ENCODE results near the gene C17orf58. TPM values are rescaled to one million over a fixed set of nuclear protein-coding genes. Genes with fewer than 3 reads are reported as not detected.
"Not testable (repeated sequence)": the region's sequence is repeated elsewhere in the genome, so short reads cannot be mapped to it uniquely, and the experiment has no call there.

Gene C17orf58
- total and polyA plus RNA-seq, 2 of the 4 experiments (the other 2 are of a cell fraction), result 7.2 to 10.2 TPM

DNA sequence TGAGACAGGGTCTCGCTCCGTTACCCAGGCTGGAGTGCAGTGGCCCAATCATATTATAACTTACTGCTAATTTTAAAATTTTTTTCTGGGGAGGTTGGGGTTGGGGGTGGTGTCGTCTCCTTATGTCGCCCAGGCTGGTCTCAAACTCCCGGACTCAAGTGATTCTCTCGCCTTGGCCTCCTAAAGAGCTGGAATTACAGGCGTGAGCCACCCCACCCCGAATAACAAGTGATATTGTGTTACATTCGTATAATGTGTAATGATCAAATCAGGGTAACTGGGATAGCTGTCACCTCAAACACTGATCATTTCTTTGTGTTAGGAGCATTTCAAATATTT lies 23.0 kb upstream of the C17orf58 start:
- no peak overlapping the region for H3K4ac ChIP-seq (ENCODE audit: low read depth, low read length)

DNA sequence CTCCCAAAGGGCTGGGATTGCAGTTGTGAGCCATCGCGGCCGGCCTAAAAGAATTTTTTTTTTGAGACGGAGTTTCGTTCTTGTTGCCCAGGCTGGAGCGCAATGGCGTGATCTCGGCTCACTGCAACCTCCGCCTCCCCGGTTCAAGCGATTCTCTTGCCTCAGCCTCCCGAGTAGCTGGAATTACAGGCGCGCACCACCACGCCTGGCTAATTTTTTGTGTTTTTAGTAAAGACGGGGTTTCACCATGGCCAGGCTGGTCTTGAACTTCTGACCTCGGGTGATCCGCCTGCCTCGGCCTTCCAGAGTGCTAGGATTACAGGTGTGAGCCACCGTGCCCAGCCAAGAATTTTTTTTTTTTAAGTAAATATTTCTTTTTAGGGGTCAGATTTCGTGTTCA lies 22.2 kb upstream of the C17orf58 start:
- H3K27ac ChIP-seq (ENCODE audit: insufficient read depth, low read length); H3K9me3 ChIP-seq (ENCODE audit: control insufficient read depth, insufficient read depth, low read length); H3K27me3 ChIP-seq (ENCODE audit: control insufficient read depth, insufficient read depth, low read length); H3K23ac ChIP-seq (ENCODE audit: low read depth, low read length); DNase-seq; CTCF ChIA-PET; H3K4ac ChIP-seq (ENCODE audit: low read depth, low read length); H4K91ac ChIP-seq (ENCODE audit: insufficient read depth, low read depth, low read length); in situ Hi-C loops (cut with MboI; ENCODE audit: low sequenced_read_pairs); H3K4me3 ChIP-seq (ENCODE audit: insufficient read depth, low read depth, low read length); H2AK5ac ChIP-seq (ENCODE audit: low read depth, low read length); H2BK5ac ChIP-seq (ENCODE audit: low read depth, low read length, poor library complexity, severe bottlenecking); dilution Hi-C loops (cut with HindIII; ENCODE audit: low sequenced_read_pairs, unreplicated experiment); H3K9ac ChIP-seq (ENCODE audit: low read depth, low read length); H4K8ac ChIP-seq (ENCODE audit: low read depth in 2 of 2, low read length in 2 of 2); H4K20me1 ChIP-seq (ENCODE audit: insufficient read depth, low read length); BruUV-seq (replicated peaks); ATAC-seq (ENCODE audit: low read depth); H3K9me1 ChIP-seq (ENCODE audit: insufficient read depth, low read length); intact Hi-C loops (cut with micrococcal nuclease); H2BK20ac ChIP-seq (ENCODE audit: low read depth, low read length); H2BK15ac ChIP-seq (ENCODE audit: low read depth, low read length); H3K36me3 ChIP-seq (ENCODE audit: control insufficient read depth, insufficient read depth, low read length); POLR2A ChIA-PET (ENCODE audit: unreplicated experiment); H2AK9ac ChIP-seq (replicated peaks; ENCODE audit: low read depth, low read length, poor library complexity); H3K4me1 ChIP-seq (ENCODE audit: control insufficient read depth, insufficient read depth, low read length); H2AFZ ChIP-seq (replicated peaks; ENCODE audit: low read length, poor library complexity); H3K56ac ChIP-seq (ENCODE audit: extremely low read depth, insufficient read depth, low read length); H2BK120ac ChIP-seq (ENCODE audit: low read depth, low read length); H3K4me2 ChIP-seq (ENCODE audit: low read depth, low read length); H3K14ac ChIP-seq (replicated peaks; ENCODE audit: low read depth, low read length); H4K5ac ChIP-seq (ENCODE audit: low read depth, low read length); H3K79me1 ChIP-seq (ENCODE audit: low read depth in 1 of 2, low read length in 2 of 2); H3K18ac ChIP-seq (ENCODE audit: low read depth, low read length): not testable (repeated sequence)
- WGBS, 2 experiments (ENCODE audit: extremely low coverage in 2 of 2, insufficient read length in 1 of 2), result 98% methylated on average over 14 of the region's 21 CpGs; no CpG with 5 or more reads in 1 of the 2 experiments

More for the DNA sequence above, 23.0 kb upstream of the C17orf58 start:
- Histone ChIP-seq H3K36me3 (ENCODE audit: control insufficient read depth, insufficient read depth, low read length) (no peaks in the 10 kb centered on the region), H3K27ac (ENCODE audit: insufficient read depth, low read length) (no peak overlapping the region), H3K4me3 (ENCODE audit: insufficient read depth, low read depth, low read length) (no peak overlapping the region), H3K27me3 (ENCODE audit: control insufficient read depth, insufficient read depth, low read length) (peaks cover 5% of the 10 kb centered on the region; the same call in 1 of the 2 replicates), H4K20me1 (ENCODE audit: insufficient read depth, low read length) (peaks cover 5% of the 10 kb centered on the region; the same call in 1 of the 2 replicates), H3K9me1 (ENCODE audit: insufficient read depth, low read length) (no peaks in the 10 kb centered on the region), H2BK15ac (ENCODE audit: low read depth, low read length) (no peak overlapping the region), H3K14ac (replicated peaks; ENCODE audit: low read depth, low read length) (no peak overlapping the region), H3K23ac (ENCODE audit: low read depth, low read length) (no peak overlapping the region), H3K9me3 (ENCODE audit: control insufficient read depth, insufficient read depth, low read length) (no peaks in the 10 kb centered on the region), H3K4me1 (ENCODE audit: control insufficient read depth, insufficient read depth, low read length) (no peaks in the 10 kb centered on the region), H4K5ac (ENCODE audit: low read depth, low read length) (no peak overlapping the region), H2AK5ac (ENCODE audit: low read depth, low read length) (no peak overlapping the region), H3K56ac (ENCODE audit: extremely low read depth, insufficient read depth, low read length) (no peak overlapping the region), H3K18ac (ENCODE audit: low read depth, low read length) (no peak overlapping the region), H2AK9ac (replicated peaks; ENCODE audit: low read depth, low read length, poor library complexity) (no peak overlapping the region), H2BK20ac (ENCODE audit: low read depth, low read length) (no peak overlapping the region), H4K8ac (ENCODE audit: low read depth in 2 of 2, low read length in 2 of 2) (no peak overlapping the region), H3K4me2 (ENCODE audit: low read depth, low read length) (no peak overlapping the region), H2BK120ac (ENCODE audit: low read depth, low read length) (no peak overlapping the region), H2AFZ (replicated peaks; ENCODE audit: low read length, poor library complexity) (no peak overlapping the region), H4K91ac (ENCODE audit: insufficient read depth, low read depth, low read length) (no peak overlapping the region), H3K9ac (ENCODE audit: low read depth, low read length) (no peak overlapping the region), H3K79me1 (ENCODE audit: low read depth in 1 of 2, low read length in 2 of 2) (no peaks in the 10 kb centered on the region; a peak in 1 of 4 replicates), H2BK5ac (ENCODE audit: low read depth, low read length, poor library complexity, severe bottlenecking) (no peak overlapping the region)
- no peak for TF ChIP-seq CHD1 (IDR thresholded peaks at IDR 0.05; ENCODE audit: low read depth, low read length)
- no peak for TF ChIP-seq MAZ (IDR thresholded peaks at IDR 0.05; ENCODE audit: borderline replicate concordance, low read depth, low read length)
- TF ChIP-seq BHLHE40 (IDR thresholded peaks at IDR 0.05; ENCODE audit: low read depth, low read length), result no peak
- TF ChIP-seq MAFK (IDR thresholded peaks at IDR 0.05; ENCODE audit: low read depth, low read length), result no peak
- no peak for TF ChIP-seq SMC3 (IDR thresholded peaks at IDR 0.05; ENCODE audit: low read depth, low read length)
- no peak for TF ChIP-seq RAD21 (IDR thresholded peaks at IDR 0.05; ENCODE audit: low read length)
- TF ChIP-seq NFE2L2 (IDR thresholded peaks at IDR 0.05; ENCODE audit: low read depth, low read length), result no peak
- no peak for TF ChIP-seq RFX5 (IDR thresholded peaks at IDR 0.05; ENCODE audit: low read depth, low read length)
- no peak for TF ChIP-seq FOS (IDR thresholded peaks at IDR 0.05; ENCODE audit: low read depth, low read length)
- no peak for TF ChIP-seq RCOR1 (IDR thresholded peaks at IDR 0.05; ENCODE audit: insufficient replicate concordance, low read length)
- POLR2A ChIA-PET (ENCODE audit: unreplicated experiment), result no interaction called here
- intact Hi-C loops (cut with micrococcal nuclease), result loop anchor here (1.0 kb wide), 1 partner anchor 8 kb away; no protein-coding TSS in a partner anchor
- ATAC-seq (ENCODE audit: low read depth) (no peak), DNase-seq (no peak)
- no CpG with 5 or more reads among the region's 9 CpGs for WGBS, 2 experiments (ENCODE audit: extremely low coverage in 2 of 2, insufficient read length in 1 of 2)
- CTCF ChIA-PET, result interaction anchor here (1.2 kb wide), 1 partner anchor 9 kb away, joined by 4 read pairs; no protein-coding TSS in a partner anchor
- in situ Hi-C loops (cut with MboI; ENCODE audit: low sequenced_read_pairs), result no loop called here
- BruUV-seq (replicated peaks), result no TSS peak
- dilution Hi-C loops (cut with HindIII; ENCODE audit: low sequenced_read_pairs, unreplicated experiment), result no loop called here

Measured in IMR-90 (cell line).